H1 (cell line): ENCODE measurements around the gene AQP2. TPM values are rescaled to one million over a fixed set of nuclear protein-coding genes. Genes with fewer than 3 reads are reported as not detected.

Source experiments
- CTCF ChIA-PET: fragments of 300-600 bp; sonication (Branson Sonifier 250); formaldehyde crosslinking; loops from one replicate; lab custom pipeline; 2021; ENCODE audit not compliant: partially characterized antibody; lab: Charles Lee
- POLR2A ChIA-PET: fragments of 300-600 bp; sonication (Branson Sonifier 250); formaldehyde crosslinking; loops from one replicate; lab custom pipeline; 2021; ENCODE audit warnings: inconsistent platforms; ENCODE audit not compliant: partially characterized antibody; lab: Charles Lee
- DNase-seq, 2 experiments: peaks; one replicate each; pipeline versions ENCODE4 v3.0.0 to v3.0.0-alpha.2; 2010 to 2022; ENCODE audit warnings: low spot score in 2 of 2, low read depth in 1 of 2, mixed read lengths in 1 of 2
- FAIRE-seq: peaks from 2 replicates; lab custom pipeline; 2011; peaks lifted over from hg19 to GRCh38; lab: Jason Lieb, UNC
- H2AFZ ChIP-seq: 2 replicates; pipeline ENCODE4 v1.8.1; 2012; ENCODE audit warnings: low read length, inconsistent platforms
- H2AK5ac ChIP-seq: 2 replicates; pipeline ENCODE4 v1.6.1; 2013; ENCODE audit warnings: low read depth, low read length
- H2BK120ac ChIP-seq: replicated peaks from 2 replicates; pipeline ENCODE3; 2013; ENCODE audit warnings: low read depth, low read length, inconsistent platforms
- H2BK12ac ChIP-seq: 2 replicates; pipeline ENCODE4 v1.6.1; 2013; ENCODE audit warnings: low read depth, low read length
- H2BK15ac ChIP-seq: 2 replicates; pipeline ENCODE4 v1.6.1; 2013; ENCODE audit warnings: low read length
- H2BK20ac ChIP-seq: 2 replicates; pipeline ENCODE4 v1.6.1; 2013; ENCODE audit warnings: low read length
- H2BK5ac ChIP-seq: 2 replicates; pipeline ENCODE4 v1.6.1; 2013; ENCODE audit warnings: low read depth, low read length
- H3K14ac ChIP-seq: 2 replicates; pipeline ENCODE4 v1.6.1; 2013; ENCODE audit warnings: inconsistent platforms; ENCODE audit not compliant: insufficient read length
- H3K18ac ChIP-seq: 2 replicates; pipeline ENCODE4 v1.6.1; 2013; ENCODE audit warnings: low read length; ENCODE audit errors: extremely low read depth
- H3K23ac ChIP-seq: 2 replicates; pipeline ENCODE4 v1.6.1; 2013; ENCODE audit warnings: inconsistent platforms; ENCODE audit not compliant: insufficient read length
- H3K23me2 ChIP-seq: 2 replicates; pipeline ENCODE4 v1.6.1; 2013; ENCODE audit warnings: low read depth, low read length
- H3K27ac ChIP-seq: 2 replicates; pipeline ENCODE4 v1.6.1; 2011; ENCODE audit warnings: low read depth, low read length, inconsistent platforms
- H3K27me3 ChIP-seq, 4 experiments: replicated peaks in 1 of 4; 1 replicate in 1 of 4; 2 replicates in 3 of 4; pipeline versions ENCODE4 v1.6.1 to v1.8.1; 2011 to 2013; ENCODE audit warnings: low read length in 3 of 4, mild to moderate bottlenecking in 3 of 4, inconsistent platforms in 2 of 4, mixed read lengths in 2 of 4, moderate library complexity in 1 of 4; ENCODE audit not compliant: control insufficient read depth in 3 of 4, insufficient read depth in 3 of 4; ENCODE audit errors: extremely low read depth in 1 of 4
- H3K36me3 ChIP-seq, 4 experiments: 2 replicates each; pipeline versions ENCODE4 v1.6.1 to v1.8.1; 2011 to 2013; ENCODE audit warnings: mild to moderate bottlenecking in 4 of 4, low read length in 3 of 4, moderate library complexity in 2 of 4, control low read depth in 1 of 4, inconsistent platforms in 1 of 4; ENCODE audit not compliant: insufficient read depth in 4 of 4, control insufficient read depth in 2 of 4
- H3K4ac ChIP-seq: replicated peaks from 2 replicates; pipeline ENCODE3; 2013; ENCODE audit warnings: low read length, low read depth, mixed read lengths, inconsistent platforms; ENCODE audit not compliant: insufficient read length
- H3K4me1 ChIP-seq, 4 experiments: replicated peaks in 1 of 4; 1 replicate in 1 of 4; 2 replicates in 3 of 4; pipeline versions ENCODE4 v1.6.1 to v1.8.1; 2011 to 2013; ENCODE audit warnings: low read length in 3 of 4, inconsistent platforms in 2 of 4, mixed read lengths in 1 of 4; ENCODE audit not compliant: insufficient read depth in 4 of 4, control insufficient read depth in 3 of 4
- H3K4me2 ChIP-seq, 2 experiments: 2 replicates each; pipeline versions ENCODE4 v1.6.1 to v1.8.1; 2011 to 2013; ENCODE audit warnings: low read depth in 2 of 2, low read length in 2 of 2, control low read depth in 1 of 2, inconsistent platforms in 1 of 2, mild to moderate bottlenecking in 1 of 2; ENCODE audit not compliant: insufficient read depth in 1 of 2
- H3K4me3 ChIP-seq, 4 experiments: fragments of 200-600, 300-600 bp in 1 of 4; sonication (generic), shearing (Covaris generic), sonication (Bioruptor Twin) in 1 of 4; 2 replicates each; pipeline versions ENCODE4 v1.5.1 to v1.8.1; 2011 to 2016; ENCODE audit warnings: low read length in 4 of 4, low read depth in 3 of 4, control low read depth in 2 of 4, inconsistent platforms in 2 of 4, mild to moderate bottlenecking in 2 of 4, mixed read lengths in 1 of 4, moderate library complexity in 1 of 4; ENCODE audit not compliant: insufficient read depth in 2 of 4; ENCODE audit errors: extremely low read depth in 1 of 4
- H3K56ac ChIP-seq: replicated peaks from 2 replicates; pipeline ENCODE3; 2013; ENCODE audit warnings: low read depth, mild to moderate bottlenecking, mixed read lengths, low read length, inconsistent platforms; ENCODE audit not compliant: insufficient read length
- H3K79me1 ChIP-seq: 2 replicates; pipeline ENCODE4 v1.6.1; 2013; ENCODE audit warnings: low read depth, low read length, control low read depth
- H3K79me2 ChIP-seq, 2 experiments: 2 replicates each; pipeline versions ENCODE4 v1.6.1 to v1.8.1; 2012 to 2013; ENCODE audit warnings: low read length in 2 of 2, mild to moderate bottlenecking in 2 of 2, inconsistent platforms in 1 of 2; ENCODE audit not compliant: insufficient read depth in 2 of 2, control insufficient read depth in 1 of 2
- H3K9ac ChIP-seq, 4 experiments: replicated peaks in 1 of 4; 1 replicate in 1 of 4; 2 replicates in 3 of 4; pipeline versions ENCODE4 v1.6.1 to v1.8.1; 2011 to 2013; ENCODE audit warnings: low read depth in 3 of 4, low read length in 3 of 4, control low read depth in 2 of 4, mild to moderate bottlenecking in 2 of 4, moderate library complexity in 2 of 4, inconsistent platforms in 1 of 4; ENCODE audit errors: extremely low read depth in 1 of 4
- H3K9me3 ChIP-seq, 2 experiments: 2 replicates each; pipeline versions ENCODE4 v1.6.1 to v1.8.1; 2012 to 2013; ENCODE audit warnings: mild to moderate bottlenecking in 2 of 2, moderate library complexity in 2 of 2, control low read depth in 1 of 2, inconsistent platforms in 1 of 2, low read depth in 1 of 2, low read length in 1 of 2, mixed read lengths in 1 of 2; ENCODE audit not compliant: insufficient read depth in 2 of 2
- H4K20me1 ChIP-seq, 2 experiments: replicated peaks in 1 of 2; 2 replicates each; pipeline versions ENCODE3 to v1.8.1; 2011 to 2013; ENCODE audit warnings: inconsistent platforms in 2 of 2, low read length in 2 of 2, mild to moderate bottlenecking in 1 of 2; ENCODE audit not compliant: insufficient read depth in 2 of 2, control insufficient read depth in 1 of 2
- H4K5ac ChIP-seq: 2 replicates; pipeline ENCODE4 v1.6.1; 2013; ENCODE audit warnings: low read length, low read depth, mixed read lengths, inconsistent platforms; ENCODE audit not compliant: insufficient read length
- H4K8ac ChIP-seq: 2 replicates; pipeline ENCODE4 v1.8.0; 2013; ENCODE audit warnings: mild to moderate bottlenecking, moderate library complexity, low read length, inconsistent platforms; ENCODE audit not compliant: insufficient read depth; ENCODE audit errors: extremely low read depth
- H4K91ac ChIP-seq: replicated peaks from 2 replicates; pipeline ENCODE3; 2013; ENCODE audit warnings: low read length, mixed read lengths, inconsistent platforms; ENCODE audit not compliant: insufficient read length
- HDAC6 ChIP-seq: IDR thresholded peaks from one replicate; pipeline ENCODE4 v1.7.1; 2012; ENCODE audit warnings: low read depth, mild to moderate bottlenecking, inconsistent platforms, low read length, moderate library complexity
- KDM1A ChIP-seq: fragments of 200-600, 300-600 bp; sonication (generic); IDR thresholded peaks from 2 replicates; pipeline ENCODE4 v1.7.1; 2016; ENCODE audit warnings: mild to moderate bottlenecking, low read length, borderline replicate concordance
- WGBS, 2 experiments: shearing (Covaris generic) in 1 of 2; methylation state at CpG; one replicate each; pipeline versions ENCODE4 v1.1.6 to v1.1.7; 2013 to 2015; ENCODE audit warnings: low lambda C conversion rate in 2 of 2, mixed read lengths in 2 of 2, inconsistent platforms in 1 of 2, low coverage in 1 of 2, missing lambda C conversion rate in 1 of 2; ENCODE audit not compliant: insufficient replicate concordance in 2 of 2, insufficient coverage in 1 of 2, insufficient read length in 1 of 2; ENCODE audit errors: extremely low coverage in 1 of 2, missing lambda C conversion rate in 1 of 2; 5-methylcytosine and 5-hydroxymethylcytosine counted together
- polyA plus RNA-seq, 7 experiments: library from polyadenylated mRNA; depleted of rRNA in 3 of 7; stranded (reverse) in 5 of 7; unstranded in 2 of 7; fragments of >200 nt in 5 of 7; fragments of 200-250 nt in 2 of 7; gene quantifications; 1 replicate in 5 of 7; 2 replicates in 1 of 7; 4 replicates in 1 of 7; pipeline versions ENCODE4 v1.2.1 to v1.2.3, GENCODE V29; 2011 to 2013; ENCODE audit warnings: missing spikeins in 2 of 7, mixed read lengths in 2 of 7
- total RNA-seq: library from RNA; stranded (reverse); fragmentation: NEBNext Ultra II Directional; extraction: Animal tissue kit (Norgen Biotek cat#: 25700); gene quantifications from 2 replicates; pipeline ENCODE4 v1.2.1, GENCODE V29; 2021

Gene AQP2
- total and polyA plus RNA-seq, 2 of the 8 experiments (the other 6 are each of a cell fraction or from before 2014, with no cell fraction given), result not detected

GRCh38 chr12:49962861-49963765 lies 12.6 kb downstream of the AQP2 start:
- Histone ChIP-seq H3K79me2 (no peaks in the 10 kb centered on the region), H2BK15ac (0 out of 2 replicates have a peak overlapping the region, but pooled peaks have one; percentile 61), H3K18ac (no peak overlapping the region), H3K4me1 (peaks cover 4 to 26% (median 15%) of the 10 kb centered on the region in 4 experiments), H3K4me3 (no peak overlapping the region), H3K4me2 (no peak overlapping the region), H3K36me3 (no peaks in the 10 kb centered on the region), H4K91ac (no peak overlapping the region), H3K27me3 (peaks cover 12 to 58% (median 42%) of the 10 kb centered on the region in 4 experiments), H4K5ac (no peak overlapping the region), H3K56ac (no peak overlapping the region), H2BK120ac (no peak overlapping the region), H2BK12ac (0 out of 2 replicates have a peak overlapping the region, but pooled peaks have one; percentile 27), H3K27ac (no peak overlapping the region), H3K14ac (no peak overlapping the region), H3K9ac (no peak overlapping the region), H3K23me2 (peaks cover 6% of the 10 kb centered on the region; the same call in 1 of the 2 replicates), H4K20me1 (no peaks in the 10 kb centered on the region), H2BK5ac (no peak overlapping the region), H2AK5ac (no peak overlapping the region), H3K9me3 (no peaks in the 10 kb centered on the region), H2BK20ac (no peak overlapping the region), H3K79me1 (no peaks in the 10 kb centered on the region), H2AFZ (no peak overlapping the region), H4K8ac (peak overlapping the region; percentile 9), H3K23ac (no peak overlapping the region), H3K4ac (no peak overlapping the region)
- no peak for FAIRE-seq
- ChIA-PET CTCF (interaction anchor here (0.9 to 23.0 kb wide), 13 partner anchors 10 to 152 kb away, joined by 3 to 420 read pairs (median 6); partner anchors contain the start of genes AQP2 and ASIC1), POLR2A (no interaction called here)
- 86% methylated on average over 21 of the region's 21 CpGs; no CpG with 5 or more reads in 1 of the 2 experiments for WGBS, 2 experiments
- no peak for DNase-seq
- TF ChIP-seq KDM1A, result no peak
- no peak for TF ChIP-seq HDAC6
